K562 (cell line): ENCODE results near the gene CTSL. TPM values are rescaled to one million over a fixed set of nuclear protein-coding genes. Genes with fewer than 3 reads are reported as not detected.
A peak's percentile ranks its signal among the peaks of the same experiment; 100 is the strongest.

Experiments used
- ATAC-seq: fragments of 200-7000 bp; cut with Tn5 transposase; 3 replicates; pipeline ENCODE4 v1.9.1; 2020; ENCODE audit warnings: moderate library complexity
- BruUV-seq: library from RNA; stranded (reverse); fragments of 400-500 nt; replicated peaks from 2 replicates; lab custom pipeline; 2021; lab: Mats Ljungman, UMichigan
- CTCF ChIA-PET: fragments of 300-600 bp; formaldehyde crosslinking; extraction: SDS; loops from one replicate; lab custom pipeline; 2021; ENCODE audit warnings: low intra/inter-chr PET ratio; lab: Yijun Ruan, JAX
- POLR2A ChIA-PET: fragments of 300-600, 350-650 bp; sonication (Branson Sonifier 250); formaldehyde crosslinking; extraction: SDS; loops from one replicate; lab custom pipeline; 2021; ENCODE audit warnings: antibody characterized with exemption, inconsistent platforms; lab: Yijun Ruan, JAX
- DNase-seq, 4 experiments: peaks; one replicate each; pipeline versions ENCODE4 v3.0.0 to v3.0.0-alpha.2; 2011 to 2018; ENCODE audit warnings: low spot score in 3 of 4, mixed read lengths in 3 of 4; ENCODE audit errors: extremely low read depth in 1 of 4
- FAIRE-seq: peaks from 2 replicates; lab custom pipeline; 2011; peaks lifted over from hg19 to GRCh38; lab: Jason Lieb, UNC
- H2AFZ ChIP-seq: 2 replicates; pipeline ENCODE4 v1.6.0; 2011; ENCODE audit warnings: low read depth, low read length, control low read depth, inconsistent platforms
- H3K27ac ChIP-seq: fragments of 200-600 bp; 3 replicates; pipeline ENCODE4 v1.8.0; 2011; ENCODE audit warnings: low read depth, mild to moderate bottlenecking, control low read depth, inconsistent platforms, low read length, moderate library complexity, mixed read lengths; ENCODE audit errors: extremely low read depth
- H3K27me3 ChIP-seq, 2 experiments: fragments of 300-600 bp in 1 of 2; 2 replicates in 1 of 2; 3 replicates in 1 of 2; pipeline versions ENCODE4 v1.6.0 to v1.8.0; 2011; ENCODE audit warnings: inconsistent platforms in 2 of 2, low read length in 2 of 2, mild to moderate bottlenecking in 1 of 2, mixed read lengths in 1 of 2, moderate library complexity in 1 of 2; ENCODE audit not compliant: control insufficient read depth in 2 of 2, insufficient read depth in 2 of 2
- H3K36me3 ChIP-seq: fragments of 300-600 bp; 3 replicates; pipeline ENCODE4 v1.8.0; 2011; ENCODE audit warnings: mild to moderate bottlenecking, low read length, inconsistent platforms; ENCODE audit not compliant: control insufficient read depth, insufficient read depth
- H3K4me1 ChIP-seq, 2 experiments: fragments of 200-600 bp in 1 of 2; replicated peaks in 1 of 2; 2 replicates in 1 of 2; 3 replicates in 1 of 2; pipeline versions ENCODE4 v1.5.1 to v1.8.0; 2011; ENCODE audit warnings: inconsistent platforms in 2 of 2, low read length in 2 of 2, mild to moderate bottlenecking in 1 of 2, mixed read lengths in 1 of 2, moderate library complexity in 1 of 2; ENCODE audit not compliant: control insufficient read depth in 2 of 2, insufficient read depth in 2 of 2
- H3K4me2 ChIP-seq: 2 replicates; pipeline ENCODE4 v1.6.1; 2011; ENCODE audit warnings: low read length, control low read depth, inconsistent platforms, mixed read lengths; ENCODE audit not compliant: insufficient read depth
- H3K4me3 ChIP-seq: fragments of 200-600 bp; sonication (generic), shearing (Covaris generic); 2 replicates; pipeline ENCODE4 v1.5.1; 2016; ENCODE audit warnings: control low read depth, inconsistent platforms
- H3K79me2 ChIP-seq: fragments of 200-600 bp; 3 replicates; pipeline ENCODE4 v1.8.0; 2011; ENCODE audit warnings: low read length, inconsistent platforms; ENCODE audit not compliant: control insufficient read depth, insufficient read depth
- H3K9ac ChIP-seq, 2 experiments: 2 replicates each; pipeline versions ENCODE4 v1.6.0 to v1.6.1; 2011; ENCODE audit warnings: low read depth in 2 of 2, low read length in 2 of 2, control low read depth in 1 of 2, inconsistent platforms in 1 of 2, mild to moderate bottlenecking in 1 of 2, mixed read lengths in 1 of 2; ENCODE audit not compliant: insufficient read depth in 1 of 2
- H3K9me1 ChIP-seq: one replicate; pipeline ENCODE4 v1.6.0; 2011; ENCODE audit warnings: inconsistent platforms, mild to moderate bottlenecking, low read length, moderate library complexity; ENCODE audit not compliant: control insufficient read depth, insufficient read depth
- H3K9me3 ChIP-seq: replicated peaks from 2 replicates; pipeline ENCODE4 v1.5.1; 2011; ENCODE audit warnings: low read depth, low read length, inconsistent platforms; ENCODE audit not compliant: control insufficient read depth, insufficient read depth
- H4K20me1 ChIP-seq: replicated peaks from 2 replicates; pipeline ENCODE4 v1.6.1; 2011; ENCODE audit warnings: low read length, inconsistent platforms, mixed read lengths; ENCODE audit not compliant: control insufficient read depth, insufficient read depth
- KDM2B ChIP-seq: fragments of 250-450 bp; sonication (Bioruptor Pico); IDR thresholded peaks from 2 replicates; pipeline ENCODE4 v1.8.0; 2021; ENCODE audit warnings: mild to moderate bottlenecking, moderate library complexity
- NCOA2 ChIP-seq, 2 experiments: fragments of 450-650 bp; IDR thresholded peaks; 2 replicates each; pipeline ENCODE4 v1.6.1; 2018; ENCODE audit warnings: mild to moderate bottlenecking in 2 of 2, moderate library complexity in 1 of 2; ENCODE audit not compliant: partially characterized antibody in 2 of 2
- PHF20 ChIP-seq: fragments of 450-650 bp; IDR thresholded peaks from 2 replicates; pipeline ENCODE4 v1.6.1; 2018; ENCODE audit not compliant: partially characterized antibody
- POLR2AphosphoS2 ChIP-seq: IDR thresholded peaks from 2 replicates; pipeline ENCODE4 v1.6.1; 2012; ENCODE audit warnings: low read length, improper control_type of control experiment
- PURB ChIP-seq: sonication (generic); formaldehyde crosslinking; IDR thresholded peaks from 2 replicates; pipeline ENCODE4 v1.9.0; 2021; ENCODE audit warnings: low read depth, mild to moderate bottlenecking, missing genetic modification reagents
- TAF9B ChIP-seq: fragments of 450-650 bp; IDR thresholded peaks from 2 replicates; pipeline ENCODE4 v1.6.1; 2018; ENCODE audit warnings: mild to moderate bottlenecking; ENCODE audit not compliant: partially characterized antibody
- ZFP36 ChIP-seq: fragments of 150-350 bp; IDR thresholded peaks from 2 replicates; pipeline ENCODE4 v1.6.1; 2018; ENCODE audit warnings: low read length, low read depth; ENCODE audit not compliant: partially characterized antibody
- ZKSCAN1 ChIP-seq: fragments of 150-350 bp; IDR thresholded peaks from 2 replicates; pipeline ENCODE4 v1.6.1; 2016; ENCODE audit warnings: low read depth, low read length
- whole genome bisulfite sequencing: fragments of 100-300 bp; shearing (Covaris generic); methylation state at CpG from one replicate; pipeline ENCODE4 v1.1.6; 2016; ENCODE audit warnings: low coverage, mixed read lengths; ENCODE audit not compliant: insufficient coverage; ENCODE audit errors: missing lambda C conversion rate; 5-methylcytosine and 5-hydroxymethylcytosine counted together
- in situ Hi-C: fragments of 300-500 bp; cut with MboI; formaldehyde crosslinking; loops from 4 replicates; pipeline ENCODE4 v1.15.0; 2018; ENCODE audit warnings: inconsistent platforms, mixed read lengths
- intact Hi-C: fragments of 100-400 bp; cut with micrococcal nuclease; formaldehyde crosslinking; loops from 2 replicates; pipeline ENCODE4 v1.14.2; 2022
- polyA plus RNA-seq, 8 experiments: library from polyadenylated mRNA; depleted of rRNA in 4 of 8; stranded (reverse) in 5 of 8; unstranded in 3 of 8; fragments of >200 nt; fragmentation: Nextera tagmentation in 2 of 8; fragmentation: Illumina TruSeq in 1 of 8; extraction: Ambion mirVana in 2 of 8; extraction: Trizol in 1 of 8; gene quantifications; 2 replicates each; pipeline versions ENCODE4 v1.2.1 to v1.2.3, GENCODE V29; 2011 to 2014; ENCODE audit warnings: inconsistent platforms in 1 of 8, missing spikeins in 1 of 8
- total RNA-seq, 7 experiments: library from RNA; depleted of rRNA in 6 of 7; stranded (reverse); fragments of >200 nt in 6 of 7; fragmentation: Illumina TruSeq in 2 of 7; extraction: Trizol in 2 of 7; gene quantifications; 2 replicates each; pipeline versions ENCODE4 v1.2.1 to v1.2.3, GENCODE V29; 2011 to 2021; ENCODE audit warnings: low replicate concordance in 1 of 7
- TF ChIP-seq, protein P1 (sequence below), 2 experiments: fragments of 450-650 bp; IDR thresholded peaks; 2 replicates each; pipeline ENCODE4 v1.6.1; 2018; ENCODE audit warnings: mild to moderate bottlenecking in 2 of 2, low read depth in 1 of 2; ENCODE audit not compliant: partially characterized antibody in 2 of 2

The CTSL gene
- total and polyA plus RNA-seq, 9 of the 15 experiments (the other 6 are each of a cell fraction or from before 2014, with no cell fraction given) = 55.9 to 165 (median 93.7) TPM

DNA sequence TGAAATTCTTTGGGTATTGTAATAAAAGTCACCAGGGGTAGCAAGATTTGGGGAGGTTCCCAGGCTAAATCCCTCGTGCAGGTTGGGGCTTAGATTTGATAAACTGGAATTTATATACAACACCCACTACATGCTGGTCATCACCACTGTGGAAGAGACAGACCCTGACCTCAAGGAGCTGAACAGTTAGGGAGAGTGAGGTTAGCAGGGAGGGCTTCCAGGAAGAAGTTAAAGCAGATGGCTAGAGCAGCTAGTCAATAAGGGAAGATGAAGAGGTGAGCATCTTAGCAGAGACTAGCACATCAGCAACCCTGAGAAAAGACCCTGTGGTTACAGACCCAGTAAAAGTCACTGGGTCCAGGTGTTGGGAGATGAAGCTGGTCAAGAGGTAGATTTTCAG, 6.4 kb downstream of the CTSL start:
- Histone ChIP-seq H3K36me3 (peaks cover 39% of the 10 kb centered on the region), H3K9me1 (no peaks in the 10 kb centered on the region), H3K79me2 (peaks cover 17% of the 10 kb centered on the region), H3K4me1 (peaks cover 0 to 13% of the 10 kb centered on the region in 2 experiments; a peak in 2 of 5 replicates), H4K20me1 (no peaks in the 10 kb centered on the region), H2AFZ (no peak overlapping the region), H3K4me2 (no peak overlapping the region), H3K27me3 (no peaks in the 10 kb centered on the region), H3K9me3 (no peaks in the 10 kb centered on the region), H3K27ac (no peak overlapping the region), H3K9ac (no peak overlapping the region), H3K4me3 (no peak overlapping the region)
- ATAC-seq (peak; percentile 28; the same call in 1 of the 3 replicates), DNase-seq (no peak), FAIRE-seq (no peak)
- in situ Hi-C loops (no loop called here), intact Hi-C loops (no loop called here)
- 13% methylated on average over 1 of the region's 1 CpG for WGBS
- ChIA-PET CTCF (no interaction called here), POLR2A (interaction anchor here (1.0 kb wide), 1 partner anchor 15 kb away, joined by 3 read pairs; no protein-coding TSS in a partner anchor)
- BruUV-seq = no TSS peak
- TF ChIP-seq PURB (CRISPR knock-in tag) (no peak), NCOA2 (IDR thresholded peaks at IDR 0.05; ENCODE audit: partially characterized antibody in 2 of 2) (no peak), POLR2AphosphoS2 (0 out of 2 replicates have a peak, but pooled peaks have one; percentile 44), ZFP36 (peak; percentile 45)

DNA sequence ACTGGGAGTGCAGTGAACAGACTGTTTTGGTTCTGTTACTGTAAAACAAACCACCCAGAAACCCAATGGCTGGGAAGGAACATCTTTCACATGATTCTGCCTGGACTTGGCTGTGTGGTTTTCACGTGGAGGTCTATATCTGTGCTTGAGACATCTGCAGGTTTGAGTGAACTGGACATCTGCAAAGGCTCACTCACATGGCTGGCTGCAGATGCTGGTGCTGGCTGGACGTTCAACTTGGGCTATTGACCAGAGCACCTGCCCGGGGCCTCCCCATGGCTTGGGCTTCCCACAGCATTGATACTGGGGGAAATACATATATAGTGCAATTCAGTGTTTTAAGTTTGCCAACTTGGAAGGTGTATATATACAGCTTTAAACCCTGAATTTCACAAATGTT, 6.8 kb downstream of the CTSL start:
- Histone ChIP-seq H3K4me1 (peaks cover 0 to 9% of the 10 kb centered on the region in 2 experiments; a peak in 2 of 5 replicates), H4K20me1 (no peaks in the 10 kb centered on the region), H2AFZ (no peak overlapping the region), H3K36me3 (peaks cover 36% of the 10 kb centered on the region), H3K9ac (no peak overlapping the region), H3K79me2 (peaks cover 13% of the 10 kb centered on the region), H3K9me1 (no peaks in the 10 kb centered on the region), H3K4me3 (no peak overlapping the region), H3K27ac (no peak overlapping the region), H3K27me3 (no peaks in the 10 kb centered on the region), H3K4me2 (no peak overlapping the region), H3K9me3 (no peaks in the 10 kb centered on the region)
- ATAC-seq (peak; percentile 21; the same call in 1 of the 3 replicates), FAIRE-seq (no peak), DNase-seq (no peak)
- TF ChIP-seq PHF20 = no peak
- TF ChIP-seq ZKSCAN1 = no peak
- no peak for TF ChIP-seq KDM2B
- TF ChIP-seq, protein P1, sequence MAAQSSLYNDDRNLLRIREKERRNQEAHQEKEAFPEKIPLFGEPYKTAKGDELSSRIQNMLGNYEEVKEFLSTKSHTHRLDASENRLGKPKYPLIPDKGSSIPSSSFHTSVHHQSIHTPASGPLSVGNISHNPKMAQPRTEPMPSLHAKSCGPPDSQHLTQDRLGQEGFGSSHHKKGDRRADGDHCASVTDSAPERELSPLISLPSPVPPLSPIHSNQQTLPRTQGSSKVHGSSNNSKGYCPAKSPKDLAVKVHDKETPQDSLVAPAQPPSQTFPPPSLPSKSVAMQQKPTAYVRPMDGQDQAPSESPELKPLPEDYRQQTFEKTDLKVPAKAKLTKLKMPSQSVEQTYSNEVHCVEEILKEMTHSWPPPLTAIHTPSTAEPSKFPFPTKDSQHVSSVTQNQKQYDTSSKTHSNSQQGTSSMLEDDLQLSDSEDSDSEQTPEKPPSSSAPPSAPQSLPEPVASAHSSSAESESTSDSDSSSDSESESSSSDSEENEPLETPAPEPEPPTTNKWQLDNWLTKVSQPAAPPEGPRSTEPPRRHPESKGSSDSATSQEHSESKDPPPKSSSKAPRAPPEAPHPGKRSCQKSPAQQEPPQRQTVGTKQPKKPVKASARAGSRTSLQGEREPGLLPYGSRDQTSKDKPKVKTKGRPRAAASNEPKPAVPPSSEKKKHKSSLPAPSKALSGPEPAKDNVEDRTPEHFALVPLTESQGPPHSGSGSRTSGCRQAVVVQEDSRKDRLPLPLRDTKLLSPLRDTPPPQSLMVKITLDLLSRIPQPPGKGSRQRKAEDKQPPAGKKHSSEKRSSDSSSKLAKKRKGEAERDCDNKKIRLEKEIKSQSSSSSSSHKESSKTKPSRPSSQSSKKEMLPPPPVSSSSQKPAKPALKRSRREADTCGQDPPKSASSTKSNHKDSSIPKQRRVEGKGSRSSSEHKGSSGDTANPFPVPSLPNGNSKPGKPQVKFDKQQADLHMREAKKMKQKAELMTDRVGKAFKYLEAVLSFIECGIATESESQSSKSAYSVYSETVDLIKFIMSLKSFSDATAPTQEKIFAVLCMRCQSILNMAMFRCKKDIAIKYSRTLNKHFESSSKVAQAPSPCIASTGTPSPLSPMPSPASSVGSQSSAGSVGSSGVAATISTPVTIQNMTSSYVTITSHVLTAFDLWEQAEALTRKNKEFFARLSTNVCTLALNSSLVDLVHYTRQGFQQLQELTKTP (IDR thresholded peaks at IDR 0.05; ENCODE audit: low read depth in 1 of 2, partially characterized antibody in 2 of 2) = no peak
- TF ChIP-seq TAF9B = no peak
- in situ Hi-C loops (no loop called here), intact Hi-C loops (no loop called here)
- CTCF ChIA-PET = no interaction called here
- BruUV-seq = no TSS peak
- POLR2A ChIA-PET = interaction anchor here (1.0 kb wide), 1 partner anchor 15 kb away, joined by 3 read pairs; no protein-coding TSS in a partner anchor
- WGBS = 28% methylated on average over 3 of the region's 3 CpGs
